ENCODE results near the gene SYT1. TPM values are rescaled to one million over a fixed set of nuclear protein-coding genes. Genes with fewer than 3 reads are reported as not detected.

Gene SYT1
- total and polyA plus RNA-seq, 2 donors (not counting 3 experiments of a cell fraction or from before 2014, with no cell fraction given), result 3.2 to 15.3 TPM

- Histone ChIP-seq H3K9me3 (replicated peaks; ENCODE audit: control insufficient read depth, insufficient read depth, low read length) (no peaks in the 10 kb centered on the region), H3K4me1 (ENCODE audit: control insufficient read depth, extremely low read depth, insufficient read depth, low read length) (no peaks in the 10 kb centered on the region), H3K9me1 (replicated peaks; ENCODE audit: control insufficient read depth, extremely low read depth, insufficient read depth, low read length) (no peaks in the 10 kb centered on the region), H2AFZ (ENCODE audit: low read depth, low read length) (no peak overlapping the region), H3K9ac (replicated peaks; ENCODE audit: extremely low read depth, insufficient read depth, low read length) (no peak overlapping the region), H3K36me3 (ENCODE audit: control insufficient read depth in 2 of 2, extremely low read depth in 1 of 2, insufficient read depth in 2 of 2, low read length in 2 of 2) (no peaks in the 10 kb centered on the region), H3K79me2 (ENCODE audit: control insufficient read depth, insufficient read depth, low read length) (no peaks in the 10 kb centered on the region), H3K27ac (ENCODE audit: insufficient read depth, low read depth, low read length) (no peak overlapping the region), H3K4me2 (ENCODE audit: insufficient read depth, low read length) (no peak overlapping the region), H4K20me1 (replicated peaks; ENCODE audit: control insufficient read depth, extremely low read depth, insufficient read depth, low read length) (no peaks in the 10 kb centered on the region), H3K27me3 (ENCODE audit: control insufficient read depth in 2 of 2, insufficient read depth in 2 of 2, low read length in 2 of 2) (no peaks in the 10 kb centered on the region), H3K4me3 (replicated peaks in 1 of 3; ENCODE audit: insufficient read depth in 1 of 3, low read depth in 1 of 3, low read length in 3 of 3) (no peak overlapping the region)
- ChIA-PET CTCF (interaction anchor here (1.1 kb wide), 1 partner anchor 11 kb away, joined by 3 read pairs; no protein-coding TSS in a partner anchor), POLR2A (no interaction called here)
- intact Hi-C loops (cut with micrococcal nuclease), result no loop called here
- no peak for TF ChIP-seq MAX (IDR thresholded peaks at IDR 0.05; ENCODE audit: insufficient read depth, insufficient read length)
- no peak for TF ChIP-seq EZH2 (IDR thresholded peaks at IDR 0.05; ENCODE audit: borderline replicate concordance, low read depth, low read length, severe bottlenecking)
- no peak for TF ChIP-seq POLR2A (IDR thresholded peaks at IDR 0.05; ENCODE audit: low read depth, low read length)
- no TSS peak for BruUV-seq (replicated peaks)
- FAIRE-seq (no peak), DNase-seq (ENCODE audit: low read depth, low spot score) (no peak)
- dilution Hi-C loops (cut with MboI; ENCODE audit: extremely low pct_ligation_motif_present, low sequenced_read_pairs), result no loop called here
Observed at GRCh38 chr12:79023261-79023660, 158.7 kb downstream of the SYT1 start.

- Histone ChIP-seq H2AFZ (ENCODE audit: low read depth, low read length) (no peak overlapping the region), H3K9ac (replicated peaks; ENCODE audit: extremely low read depth, insufficient read depth, low read length) (no peak overlapping the region), H3K4me3 (replicated peaks in 1 of 3; ENCODE audit: insufficient read depth in 1 of 3, low read depth in 1 of 3, low read length in 3 of 3) (no peak overlapping the region), H3K27ac (ENCODE audit: insufficient read depth, low read depth, low read length) (no peak overlapping the region), H3K9me3 (replicated peaks; ENCODE audit: control insufficient read depth, insufficient read depth, low read length) (no peaks in the 10 kb centered on the region), H3K27me3 (ENCODE audit: control insufficient read depth in 2 of 2, insufficient read depth in 2 of 2, low read length in 2 of 2) (no peaks in the 10 kb centered on the region), H3K4me1 (ENCODE audit: control insufficient read depth, extremely low read depth, insufficient read depth, low read length) (no peaks in the 10 kb centered on the region), H3K36me3 (ENCODE audit: control insufficient read depth in 2 of 2, extremely low read depth in 1 of 2, insufficient read depth in 2 of 2, low read length in 2 of 2) (no peaks in the 10 kb centered on the region), H3K4me2 (ENCODE audit: insufficient read depth, low read length) (no peak overlapping the region), H4K20me1 (replicated peaks; ENCODE audit: control insufficient read depth, extremely low read depth, insufficient read depth, low read length) (no peaks in the 10 kb centered on the region), H3K9me1 (replicated peaks; ENCODE audit: control insufficient read depth, extremely low read depth, insufficient read depth, low read length) (no peaks in the 10 kb centered on the region), H3K79me2 (ENCODE audit: control insufficient read depth, insufficient read depth, low read length) (no peaks in the 10 kb centered on the region)
- ChIA-PET POLR2A (no interaction called here), CTCF (no interaction called here)
- BruUV-seq (replicated peaks), result no TSS peak
- no peak for TF ChIP-seq POLR2AphosphoS5 (IDR thresholded peaks at IDR 0.05; ENCODE audit: insufficient read depth, low read depth, low read length)
- TF ChIP-seq FOS (IDR thresholded peaks at IDR 0.05; ENCODE audit: borderline replicate concordance, insufficient read depth, low read length), result no peak
- no peak for TF ChIP-seq EZH2 (IDR thresholded peaks at IDR 0.05; ENCODE audit: borderline replicate concordance, low read depth, low read length, severe bottlenecking)
- TF ChIP-seq JUN (IDR thresholded peaks at IDR 0.05; ENCODE audit: borderline replicate concordance, insufficient read depth, insufficient read length, low read depth), result no peak
- no peak for TF ChIP-seq CTCF (IDR thresholded peaks at IDR 0.05; ENCODE audit: extremely low read depth in 1 of 2, insufficient read depth in 1 of 2, low read depth in 1 of 2, low read length in 2 of 2)
- TF ChIP-seq MAX (IDR thresholded peaks at IDR 0.05; ENCODE audit: insufficient read depth, insufficient read length), result no peak
- no peak for TF ChIP-seq POLR2A (IDR thresholded peaks at IDR 0.05; ENCODE audit: low read depth, low read length)
- no peak for TF ChIP-seq MYC (IDR thresholded peaks at IDR 0.05; ENCODE audit: low read depth, low read length)
- no peak for TF ChIP-seq GATA2 (IDR thresholded peaks at IDR 0.05; ENCODE audit: insufficient read depth, insufficient read length, low read depth, low read length)
- dilution Hi-C loops (cut with MboI; ENCODE audit: extremely low pct_ligation_motif_present, low sequenced_read_pairs) (no loop called here), intact Hi-C loops (cut with micrococcal nuclease) (no loop called here)
- DNase-seq (ENCODE audit: low read depth, low spot score) (no peak), FAIRE-seq (no peak)
Observed at GRCh38 chr12:79023784-79024183, 159.2 kb downstream of the SYT1 start.

Measured in endothelial cell of umbilical vein (primary cell).